A549 (cell line): ENCODE results near the gene ACE.

Experiments
- CBX2 ChIP-seq: fragments of 200-600 bp; sonication (generic); IDR thresholded peaks from 2 replicates; pipeline ENCODE4 v1.6.1; 2016; ENCODE audit warnings: low read depth, mild to moderate bottlenecking, borderline replicate concordance
- CEBPB ChIP-seq, 2 experiments: fragments of >200 bp in 1 of 2; sonication (Bioruptor Twin) in 1 of 2; formaldehyde crosslinking in 1 of 2; IDR thresholded peaks; 2 replicates each; pipeline ENCODE4 v1.6.1; 2012 to 2016
- CTCF ChIP-seq: fragments of >200 bp; sonication (Bioruptor Twin); formaldehyde crosslinking; IDR thresholded peaks from 3 replicates; pipeline ENCODE4 v1.5.1; 2016
- ESRRA ChIP-seq: fragments of 150-350 bp; IDR thresholded peaks from 2 replicates; pipeline ENCODE4 v1.6.1; 2014; ENCODE audit warnings: mild to moderate bottlenecking, low read length, borderline replicate concordance
- PHF8 ChIP-seq: fragments of 200-600 bp; sonication (generic); IDR thresholded peaks from 2 replicates; pipeline ENCODE4 v1.6.1; 2016; ENCODE audit warnings: low read depth, mild to moderate bottlenecking, antibody characterized with exemption, moderate library complexity, borderline replicate concordance
- ZFP36 ChIP-seq: fragments of 450-650 bp; IDR thresholded peaks from 2 replicates; pipeline ENCODE4 v1.6.1; 2014; ENCODE audit warnings: borderline replicate concordance; ENCODE audit not compliant: partially characterized antibody
- TF ChIP-seq, protein P1 (sequence below): fragments of 200-600 bp; sonication (generic); IDR thresholded peaks from 2 replicates; pipeline ENCODE4 v1.6.1; 2016; ENCODE audit warnings: antibody characterized with exemption, mild to moderate bottlenecking, moderate library complexity

DNA sequence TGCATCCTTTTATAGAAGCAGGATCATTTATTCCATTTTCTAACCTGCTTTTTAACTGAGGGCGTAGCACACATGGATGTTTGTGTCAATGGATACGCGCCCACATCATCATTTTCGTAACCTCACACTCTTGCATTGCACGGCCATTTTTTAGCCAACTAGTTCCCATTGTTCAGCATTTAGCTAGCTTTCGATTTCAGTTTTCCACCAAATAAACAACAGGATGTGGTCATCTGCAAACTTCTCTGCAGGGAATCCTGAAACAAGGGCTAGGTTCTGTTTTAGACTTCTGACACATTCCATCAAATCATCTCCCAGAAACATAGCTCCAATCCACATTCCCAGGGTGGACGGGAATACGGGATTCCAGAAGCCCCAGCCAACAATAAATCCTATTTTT is 37.2 kb upstream of the ACE start:
- TF ChIP-seq CEBPB (IDR thresholded peaks at IDR 0.05) (no peak), CTCF (no peak), CBX2 (no peak), ESRRA (no peak), ZFP36 (no peak), PHF8 (no peak)
- TF ChIP-seq, protein P1, sequence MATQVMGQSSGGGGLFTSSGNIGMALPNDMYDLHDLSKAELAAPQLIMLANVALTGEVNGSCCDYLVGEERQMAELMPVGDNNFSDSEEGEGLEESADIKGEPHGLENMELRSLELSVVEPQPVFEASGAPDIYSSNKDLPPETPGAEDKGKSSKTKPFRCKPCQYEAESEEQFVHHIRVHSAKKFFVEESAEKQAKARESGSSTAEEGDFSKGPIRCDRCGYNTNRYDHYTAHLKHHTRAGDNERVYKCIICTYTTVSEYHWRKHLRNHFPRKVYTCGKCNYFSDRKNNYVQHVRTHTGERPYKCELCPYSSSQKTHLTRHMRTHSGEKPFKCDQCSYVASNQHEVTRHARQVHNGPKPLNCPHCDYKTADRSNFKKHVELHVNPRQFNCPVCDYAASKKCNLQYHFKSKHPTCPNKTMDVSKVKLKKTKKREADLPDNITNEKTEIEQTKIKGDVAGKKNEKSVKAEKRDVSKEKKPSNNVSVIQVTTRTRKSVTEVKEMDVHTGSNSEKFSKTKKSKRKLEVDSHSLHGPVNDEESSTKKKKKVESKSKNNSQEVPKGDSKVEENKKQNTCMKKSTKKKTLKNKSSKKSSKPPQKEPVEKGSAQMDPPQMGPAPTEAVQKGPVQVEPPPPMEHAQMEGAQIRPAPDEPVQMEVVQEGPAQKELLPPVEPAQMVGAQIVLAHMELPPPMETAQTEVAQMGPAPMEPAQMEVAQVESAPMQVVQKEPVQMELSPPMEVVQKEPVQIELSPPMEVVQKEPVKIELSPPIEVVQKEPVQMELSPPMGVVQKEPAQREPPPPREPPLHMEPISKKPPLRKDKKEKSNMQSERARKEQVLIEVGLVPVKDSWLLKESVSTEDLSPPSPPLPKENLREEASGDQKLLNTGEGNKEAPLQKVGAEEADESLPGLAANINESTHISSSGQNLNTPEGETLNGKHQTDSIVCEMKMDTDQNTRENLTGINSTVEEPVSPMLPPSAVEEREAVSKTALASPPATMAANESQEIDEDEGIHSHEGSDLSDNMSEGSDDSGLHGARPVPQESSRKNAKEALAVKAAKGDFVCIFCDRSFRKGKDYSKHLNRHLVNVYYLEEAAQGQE = no peak
